Hematopoietic multipotent progenitor cell treated with erythropoietin and hydrocortisone succinate and interleukin-3 and kit ligand, for 8 days (in vitro differentiated cells): ENCODE measurements around the gene PRMT7.

Source experiments
- DNase-seq: peaks from one replicate; pipeline ENCODE4 v3.0.0-alpha.2; 2015

Gene PRMT7

GRCh38 chr16:68310774-68311511 is at the start of gene PRMT7, which contains the start of gene SLC7A6OS:
Gene PRMT7, plus strand, starts transcription at chr16:68311019. Its CDS starts 4,961 bp downstream, at chr16:68315980.
Gene SLC7A6OS, minus strand, starts transcription at chr16:68310946. Its CDS starts 20 bp downstream, at chr16:68310926.
- peak; percentile 94 for DNase-seq

- DNase-seq: no peak
Observed at GRCh38 chr16:68263559-68264127, 47.2 kb upstream of the PRMT7 start.

- DNase-seq: peak; percentile 80
Observed at GRCh38 chr16:68264128-68265077, 46.4 kb upstream of the PRMT7 start, which contains the start of gene SLC7A6. Gene SLC7A6, plus strand, starts transcription at chr16:68264526. Its CDS starts 10,201 bp downstream, at chr16:68274727.

- peak; percentile 69 for DNase-seq
Observed at GRCh38 chr16:68265078-68265920, 45.5 kb upstream of the PRMT7 start.

GRCh38 chr16:68267612-68268405 is 43.0 kb upstream of the PRMT7 start:
- no peak for DNase-seq

- no peak for DNase-seq
Observed at GRCh38 chr16:68269793-68270192, 41.0 kb upstream of the PRMT7 start.

GRCh38 chr16:68270353-68270752 is 40.5 kb upstream of the PRMT7 start:
- DNase-seq: no peak

- peak; percentile 19 for DNase-seq
Observed at GRCh38 chr16:68272507-68273209, 38.2 kb upstream of the PRMT7 start.

- no peak for DNase-seq
Observed at GRCh38 chr16:68273459-68273858, 37.4 kb upstream of the PRMT7 start.

- no peak for DNase-seq
Observed at GRCh38 chr16:68273896-68274295, 36.9 kb upstream of the PRMT7 start.

GRCh38 chr16:68274441-68274840 is 36.4 kb upstream of the PRMT7 start:
- no peak for DNase-seq

GRCh38 chr16:68275611-68276191 is 35.1 kb upstream of the PRMT7 start:
- peak; percentile 22 for DNase-seq

- DNase-seq: no peak
Observed at GRCh38 chr16:68276223-68276622, 34.6 kb upstream of the PRMT7 start.

- no peak for DNase-seq
Observed at GRCh38 chr16:68279726-68280558, 30.9 kb upstream of the PRMT7 start.

- DNase-seq: no peak
Observed at GRCh38 chr16:68281368-68282063, 29.3 kb upstream of the PRMT7 start.

- no peak for DNase-seq
Observed at GRCh38 chr16:68282064-68282452, 28.8 kb upstream of the PRMT7 start.

GRCh38 chr16:68283346-68283745 is 27.5 kb upstream of the PRMT7 start:
- no peak for DNase-seq

GRCh38 chr16:68283801-68284598 is 26.8 kb upstream of the PRMT7 start:
- DNase-seq: peak; percentile 23
